GM10248 (cell line): ENCODE data around the gene PIMREG.

Source experiments
- CTCF ChIA-PET: fragments of 300-600 bp; sonication (Branson Sonifier 250); formaldehyde crosslinking; extraction: SDS; loops from one replicate; lab custom pipeline; 2021; ENCODE audit warnings: antibody characterized with exemption; lab: Yijun Ruan, JAX
- POLR2A ChIA-PET: fragments of 350-650 bp; sonication (Branson Sonifier 250); formaldehyde crosslinking; extraction: SDS; loops from one replicate; lab custom pipeline; 2020; ENCODE audit warnings: antibody characterized with exemption; lab: Yijun Ruan, JAX
- DNase-seq: peaks from one replicate; pipeline ENCODE4 v3.0.0; 2012; ENCODE audit errors: extremely low spot score
- TF ChIP-seq, protein P1 (sequence below): IDR thresholded peaks from 2 replicates; pipeline ENCODE4 v1.5.1; 2012; ENCODE audit warnings: mild to moderate bottlenecking, low read depth; ENCODE audit errors: extremely low read depth, missing control alignments, control extremely low read depth

Gene PIMREG

DNA sequence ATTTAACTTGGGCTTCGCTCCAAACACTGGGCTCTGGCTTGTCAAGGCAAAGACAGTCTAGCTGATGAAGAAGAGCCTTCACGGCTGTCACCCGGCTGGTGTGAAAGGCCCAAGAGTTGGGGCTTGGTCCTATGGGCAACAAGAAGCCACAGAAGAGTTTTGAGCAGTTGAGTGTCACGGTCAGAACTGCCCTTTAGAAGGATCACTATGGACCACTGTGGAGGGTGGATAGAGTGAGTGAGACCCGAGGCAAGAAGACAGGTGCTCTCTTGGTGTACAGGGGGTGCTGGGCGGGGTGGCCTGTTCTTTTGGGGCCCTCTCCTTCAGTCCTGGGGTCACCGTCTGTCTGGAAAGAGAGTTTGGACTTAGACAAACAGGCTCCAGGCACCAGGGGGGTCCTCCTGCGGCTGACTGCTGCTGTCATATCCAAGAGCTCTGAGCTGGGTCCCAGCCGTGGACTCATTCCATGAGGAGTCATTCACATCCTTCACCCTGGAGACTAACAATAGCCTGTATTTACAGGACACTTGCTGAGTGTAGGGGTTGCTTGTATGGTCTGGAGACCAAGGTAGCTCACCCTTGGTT, 2.4 kb downstream of the PIMREG start:
- CTCF ChIA-PET = interaction anchor here (7.6 kb wide), 1 partner anchor 12 kb away, joined by 51 read pairs; the partner anchor contains the start of gene AIPL1
- no peak for DNase-seq
- TF ChIP-seq, protein P1, sequence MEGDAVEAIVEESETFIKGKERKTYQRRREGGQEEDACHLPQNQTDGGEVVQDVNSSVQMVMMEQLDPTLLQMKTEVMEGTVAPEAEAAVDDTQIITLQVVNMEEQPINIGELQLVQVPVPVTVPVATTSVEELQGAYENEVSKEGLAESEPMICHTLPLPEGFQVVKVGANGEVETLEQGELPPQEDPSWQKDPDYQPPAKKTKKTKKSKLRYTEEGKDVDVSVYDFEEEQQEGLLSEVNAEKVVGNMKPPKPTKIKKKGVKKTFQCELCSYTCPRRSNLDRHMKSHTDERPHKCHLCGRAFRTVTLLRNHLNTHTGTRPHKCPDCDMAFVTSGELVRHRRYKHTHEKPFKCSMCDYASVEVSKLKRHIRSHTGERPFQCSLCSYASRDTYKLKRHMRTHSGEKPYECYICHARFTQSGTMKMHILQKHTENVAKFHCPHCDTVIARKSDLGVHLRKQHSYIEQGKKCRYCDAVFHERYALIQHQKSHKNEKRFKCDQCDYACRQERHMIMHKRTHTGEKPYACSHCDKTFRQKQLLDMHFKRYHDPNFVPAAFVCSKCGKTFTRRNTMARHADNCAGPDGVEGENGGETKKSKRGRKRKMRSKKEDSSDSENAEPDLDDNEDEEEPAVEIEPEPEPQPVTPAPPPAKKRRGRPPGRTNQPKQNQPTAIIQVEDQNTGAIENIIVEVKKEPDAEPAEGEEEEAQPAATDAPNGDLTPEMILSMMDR = no peak
- POLR2A ChIA-PET = no interaction called here

GRCh38 chr17:6448473-6448872, 4.2 kb downstream of the PIMREG start:
- CTCF ChIA-PET = interaction anchor here (1.1 to 7.6 kb wide), 4 partner anchors 13 to 857 kb away, joined by 3 to 51 read pairs (median 4); partner anchors contain the start of gene AIPL1
- DNase-seq = no peak
- POLR2A ChIA-PET = no interaction called here
- TF ChIP-seq, protein P1 = no peak

GRCh38 chr17:6449307-6449706, 5.1 kb downstream of the PIMREG start:
- DNase-seq = no peak
- ChIA-PET CTCF (interaction anchor here (1.1 to 7.6 kb wide), 5 partner anchors 14 to 857 kb away, joined by 3 to 51 read pairs (median 4); partner anchors contain the start of gene AIPL1), POLR2A (no interaction called here)
- TF ChIP-seq, protein P1 = no peak

DNA sequence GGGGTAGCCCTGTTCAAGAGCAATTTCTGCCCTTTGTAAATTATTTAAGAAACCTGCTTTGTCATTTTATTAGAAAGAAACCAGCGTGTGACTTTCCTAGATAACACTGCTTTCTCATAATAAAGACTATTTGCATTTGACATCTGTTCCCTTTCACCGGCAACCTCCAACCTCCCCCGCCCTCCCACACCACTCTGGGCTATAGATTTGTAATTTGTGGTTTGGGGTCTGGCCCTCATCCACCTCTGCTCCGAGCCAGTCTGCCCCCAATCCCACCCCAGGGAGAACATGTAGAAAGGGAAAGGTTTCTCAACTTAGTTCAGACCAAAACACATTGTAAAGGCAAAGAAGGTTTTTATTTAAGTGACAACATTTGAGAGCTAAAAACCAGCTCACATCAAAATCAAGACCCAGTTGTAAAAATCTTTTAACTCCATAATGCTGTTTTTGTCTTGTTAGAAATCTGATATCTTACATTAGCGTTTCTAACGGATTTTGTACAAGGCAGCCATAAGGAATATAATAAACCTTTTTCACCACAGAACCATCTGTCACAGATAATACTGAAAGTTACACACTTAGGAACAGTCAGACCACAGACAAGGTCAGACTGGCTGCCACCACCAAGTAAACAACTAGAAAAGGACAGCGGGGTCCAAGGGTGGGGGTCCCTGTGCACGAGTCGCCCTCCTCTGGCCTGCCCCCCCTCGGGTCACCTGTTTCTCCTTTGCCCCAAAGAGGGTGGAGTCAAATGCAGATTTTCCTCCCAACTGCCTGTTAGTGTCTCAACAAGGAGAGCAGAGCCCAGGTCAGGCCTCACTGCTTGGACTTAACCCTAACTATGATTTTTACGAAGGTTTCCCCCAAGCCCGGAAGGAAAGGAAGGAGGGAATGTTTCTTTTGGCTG, 6.9 kb downstream of the PIMREG start:
- TF ChIP-seq, protein P1 = no peak
- ChIA-PET POLR2A (no interaction called here), CTCF (interaction anchor here (1.9 to 7.6 kb wide), 2 partner anchors 16 to 22 kb away, joined by 8 to 51 read pairs; partner anchors contain the start of gene AIPL1)
- no peak for DNase-seq

GRCh38 chr17:6452471-6453266, 8.4 kb downstream of the PIMREG start:
- CTCF ChIA-PET = interaction anchor here (1.0 to 4.0 kb wide), 4 partner anchors 17 to 680 kb away, joined by 3 to 18 read pairs (median 7); partner anchors contain the start of gene AIPL1
- POLR2A ChIA-PET = no interaction called here
- no peak for DNase-seq
- TF ChIP-seq, protein P1 = no peak
